Activated naive CD4-positive, alpha-beta T cell treated with anti-CD3 and anti-CD28 coated beads, Interleukin-2, amount 10 ng/mL, durations not matched to agents 7 days and 5 days (primary cell): ENCODE data around the gene ZNF407.

Experiments
- CTCF ChIA-PET: fragments of 350-600 bp; sonication (Branson Sonifier 250); formaldehyde crosslinking; loops from one replicate; lab custom pipeline; 2021; ENCODE audit warnings: antibody characterized with exemption; lab: Charles Lee
- DNase-seq: peaks from one replicate; pipeline ENCODE4 v3.0.0-alpha.2; 2020
- H3K27ac Mint-ChIP-seq: one replicate; pipeline ENCODE4 v1.8.0; 2021; ENCODE audit warnings: mild to moderate bottlenecking, moderate library complexity, mixed read lengths
- H3K27me3 Mint-ChIP-seq: one replicate; pipeline ENCODE4 v1.8.0; 2021; ENCODE audit warnings: mild to moderate bottlenecking, mixed read lengths
- H3K36me3 Mint-ChIP-seq: one replicate; pipeline ENCODE4 v1.8.0; 2021; ENCODE audit warnings: mixed read lengths
- H3K4me1 Mint-ChIP-seq: one replicate; pipeline ENCODE4 v1.8.0; 2021; ENCODE audit warnings: mixed read lengths
- H3K4me3 Mint-ChIP-seq: one replicate; pipeline ENCODE4 v1.8.0; 2021; ENCODE audit warnings: mild to moderate bottlenecking, moderate library complexity, mixed read lengths
- H3K9me3 Mint-ChIP-seq: one replicate; pipeline ENCODE4 v1.8.0; 2021; ENCODE audit warnings: mixed read lengths

ZNF407 gene

GRCh38 chr18:74624466-74624865 lies 26.8 kb downstream of the ZNF407 start:
- CTCF ChIA-PET: interaction anchor here (0.5 to 1.3 kb wide), 4 partner anchors 22 to 855 kb away, joined by 3 to 4 read pairs (median 3); no protein-coding TSS in a partner anchor
- no peak overlapping the region for H3K27ac Mint-ChIP-seq
- DNase-seq: no peak
- no peak overlapping the region for H3K4me3 Mint-ChIP-seq
- H3K9me3 Mint-ChIP-seq: no peaks in the 10 kb centered on the region
- H3K4me1 Mint-ChIP-seq: peaks cover 7% of the 10 kb centered on the region
- no peaks in the 10 kb centered on the region for H3K36me3 Mint-ChIP-seq
- H3K27me3 Mint-ChIP-seq: no peaks in the 10 kb centered on the region

GRCh38 chr18:74625157-74625556 lies 27.5 kb downstream of the ZNF407 start:
- no peak overlapping the region for H3K27ac Mint-ChIP-seq
- H3K27me3 Mint-ChIP-seq: no peaks in the 10 kb centered on the region
- peaks cover 8% of the 10 kb centered on the region for H3K4me1 Mint-ChIP-seq
- no peaks in the 10 kb centered on the region for H3K9me3 Mint-ChIP-seq
- CTCF ChIA-PET: no interaction called here
- H3K36me3 Mint-ChIP-seq: no peaks in the 10 kb centered on the region
- H3K4me3 Mint-ChIP-seq: no peak overlapping the region
- DNase-seq: no peak

GRCh38 chr18:74626049-74626874 lies 28.6 kb downstream of the ZNF407 start:
- DNase-seq: no peak
- Mint-ChIP-seq H3K36me3 (no peaks in the 10 kb centered on the region), H3K4me1 (peaks cover 19% of the 10 kb centered on the region), H3K9me3 (no peaks in the 10 kb centered on the region), H3K27me3 (no peaks in the 10 kb centered on the region), H3K27ac (no peak overlapping the region), H3K4me3 (no peak overlapping the region)
- CTCF ChIA-PET: no interaction called here

GRCh38 chr18:74630804-74631203 lies 33.1 kb downstream of the ZNF407 start:
- H3K36me3 Mint-ChIP-seq: peaks cover 36% of the 10 kb centered on the region
- H3K27me3 Mint-ChIP-seq: no peaks in the 10 kb centered on the region
- H3K27ac Mint-ChIP-seq: peak overlapping the region; percentile 98
- CTCF ChIA-PET: no interaction called here
- peaks cover 46% of the 10 kb centered on the region for H3K4me1 Mint-ChIP-seq
- no peaks in the 10 kb centered on the region for H3K9me3 Mint-ChIP-seq
- peak overlapping the region; percentile 9 for H3K4me3 Mint-ChIP-seq
- no peak for DNase-seq

- peaks cover 36% of the 10 kb centered on the region for H3K36me3 Mint-ChIP-seq
- peak overlapping the region; percentile 70 for H3K4me3 Mint-ChIP-seq
- H3K4me1 Mint-ChIP-seq: peaks cover 46% of the 10 kb centered on the region
- no peaks in the 10 kb centered on the region for H3K27me3 Mint-ChIP-seq
- CTCF ChIA-PET: interaction anchor here (0.9 kb wide), 1 partner anchor 9 kb away, joined by 3 read pairs; no protein-coding TSS in a partner anchor
- H3K9me3 Mint-ChIP-seq: no peaks in the 10 kb centered on the region
- DNase-seq: no peak
- H3K27ac Mint-ChIP-seq: peak overlapping the region; percentile 98
Measured at GRCh38 chr18:74631212-74631611, 33.5 kb downstream of the ZNF407 start.

- peak overlapping the region; percentile 70 for H3K4me3 Mint-ChIP-seq
- peak; percentile 58 for DNase-seq
- peaks cover 46% of the 10 kb centered on the region for H3K4me1 Mint-ChIP-seq
- H3K9me3 Mint-ChIP-seq: no peaks in the 10 kb centered on the region
- no peaks in the 10 kb centered on the region for H3K27me3 Mint-ChIP-seq
- H3K36me3 Mint-ChIP-seq: peaks cover 39% of the 10 kb centered on the region
- CTCF ChIA-PET: interaction anchor here (0.9 kb wide), 1 partner anchor 8 kb away, joined by 3 read pairs; no protein-coding TSS in a partner anchor
- H3K27ac Mint-ChIP-seq: peak overlapping the region; percentile 98
Measured at GRCh38 chr18:74631623-74632350, 34.1 kb downstream of the ZNF407 start.

- Mint-ChIP-seq H3K4me1 (peaks cover 45% of the 10 kb centered on the region), H3K27me3 (no peaks in the 10 kb centered on the region), H3K36me3 (peaks cover 39% of the 10 kb centered on the region), H3K9me3 (no peaks in the 10 kb centered on the region), H3K27ac (peak overlapping the region; percentile 98), H3K4me3 (peak overlapping the region; percentile 70)
- no peak for DNase-seq
- CTCF ChIA-PET: no interaction called here
Measured at GRCh38 chr18:74632351-74632679, 34.6 kb downstream of the ZNF407 start.

GRCh38 chr18:74632856-74633255 lies 35.2 kb downstream of the ZNF407 start:
- peaks cover 40% of the 10 kb centered on the region for H3K4me1 Mint-ChIP-seq
- no peaks in the 10 kb centered on the region for H3K9me3 Mint-ChIP-seq
- peak overlapping the region; percentile 70 for H3K4me3 Mint-ChIP-seq
- H3K36me3 Mint-ChIP-seq: peaks cover 39% of the 10 kb centered on the region
- no peak for DNase-seq
- H3K27me3 Mint-ChIP-seq: no peaks in the 10 kb centered on the region
- H3K27ac Mint-ChIP-seq: peak overlapping the region; percentile 98
- CTCF ChIA-PET: no interaction called here

GRCh38 chr18:74633652-74634352 lies 36.1 kb downstream of the ZNF407 start:
- CTCF ChIA-PET: no interaction called here
- Mint-ChIP-seq H3K36me3 (peaks cover 41% of the 10 kb centered on the region), H3K4me1 (peaks cover 40% of the 10 kb centered on the region), H3K9me3 (no peaks in the 10 kb centered on the region), H3K27ac (no peak overlapping the region), H3K27me3 (no peaks in the 10 kb centered on the region), H3K4me3 (no peak overlapping the region)
- DNase-seq: no peak

- peaks cover 41% of the 10 kb centered on the region for H3K36me3 Mint-ChIP-seq
- no peak overlapping the region for H3K27ac Mint-ChIP-seq
- CTCF ChIA-PET: interaction anchor here (1.0 kb wide), 1 partner anchor 37 kb away, joined by 3 read pairs; no protein-coding TSS in a partner anchor
Measured at GRCh38 chr18:74635224-74635975, 37.7 kb downstream of the ZNF407 start.

GRCh38 chr18:74637070-74637469 lies 39.4 kb downstream of the ZNF407 start:
- H3K4me1 Mint-ChIP-seq: peaks cover 19% of the 10 kb centered on the region

More at GRCh38 chr18:74635224-74635975, 37.7 kb downstream of the ZNF407 start:
- no peak for DNase-seq
- peaks cover 36% of the 10 kb centered on the region for H3K4me1 Mint-ChIP-seq
- no peaks in the 10 kb centered on the region for H3K9me3 Mint-ChIP-seq
- H3K4me3 Mint-ChIP-seq: no peak overlapping the region
- H3K27me3 Mint-ChIP-seq: no peaks in the 10 kb centered on the region

GRCh38 chr18:74638210-74638609 lies 40.5 kb downstream of the ZNF407 start:
- CTCF ChIA-PET: no interaction called here
- Mint-ChIP-seq H3K4me1 (peaks cover 8% of the 10 kb centered on the region), H3K36me3 (peaks cover 34% of the 10 kb centered on the region), H3K27ac (no peak overlapping the region), H3K9me3 (no peaks in the 10 kb centered on the region), H3K27me3 (no peaks in the 10 kb centered on the region), H3K4me3 (no peak overlapping the region)
- DNase-seq: no peak

More at GRCh38 chr18:74637070-74637469, 39.4 kb downstream of the ZNF407 start:
- no peak for DNase-seq
- Mint-ChIP-seq H3K4me3 (no peak overlapping the region), H3K27ac (no peak overlapping the region), H3K36me3 (peaks cover 42% of the 10 kb centered on the region), H3K27me3 (no peaks in the 10 kb centered on the region), H3K9me3 (no peaks in the 10 kb centered on the region)
- CTCF ChIA-PET: no interaction called here

GRCh38 chr18:74644713-74645112 lies 47.0 kb downstream of the ZNF407 start:
- CTCF ChIA-PET: no interaction called here
- Mint-ChIP-seq H3K27ac (no peak overlapping the region), H3K27me3 (no peaks in the 10 kb centered on the region), H3K4me1 (peaks cover 9% of the 10 kb centered on the region), H3K36me3 (peaks cover 16% of the 10 kb centered on the region), H3K9me3 (no peaks in the 10 kb centered on the region), H3K4me3 (no peak overlapping the region)
- no peak for DNase-seq
